ENCODE data around the gene RANGAP1.

RANGAP1 gene

DNA sequence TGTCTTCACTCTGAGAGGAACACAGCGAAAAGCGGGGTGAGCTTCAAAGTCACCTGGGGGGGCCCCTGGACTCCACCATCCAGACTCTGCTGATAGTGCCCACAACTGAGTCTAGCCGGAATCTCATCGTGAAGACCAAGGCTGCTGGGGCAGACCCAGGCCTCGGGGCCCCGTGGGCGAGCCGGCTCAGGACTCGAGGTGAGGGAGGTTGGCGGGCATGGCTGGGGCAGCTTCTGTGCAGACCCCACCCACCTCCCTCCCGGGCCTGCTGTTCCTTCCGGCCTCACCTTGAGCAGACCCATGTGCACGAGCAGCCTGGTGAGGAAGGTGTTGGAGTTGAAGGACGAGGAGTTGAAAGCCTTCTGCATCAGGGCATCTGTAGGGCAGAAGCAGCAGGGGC lies 36.5 kb downstream of the RANGAP1 start:
- no peak for TF ChIP-seq CTCF (conservative IDR thresholded peaks at IDR 0.05; ENCODE audit: low read depth, low read length)
- peaks cover 5% of the 10 kb centered on the region; the same call in 1 of the 2 replicates for H3K36me3 ChIP-seq (ENCODE audit: insufficient read depth)
- H2AFZ ChIP-seq (ENCODE audit: low read depth): no peak overlapping the region
- H3K27me3 ChIP-seq (ENCODE audit: insufficient read depth, low read depth): no peaks in the 10 kb centered on the region
- no peak overlapping the region for H3K4me3 ChIP-seq (IDR thresholded peaks at IDR 0.05; ENCODE audit: insufficient read depth, low read depth, low read length)
- H3K27ac ChIP-seq: no peak overlapping the region
- H4K20me1 ChIP-seq (ENCODE audit: insufficient read depth): no peaks in the 10 kb centered on the region
- H3K4me1 ChIP-seq (ENCODE audit: low read depth, poor library complexity, severe bottlenecking): no peaks in the 10 kb centered on the region
- H3K4me2 ChIP-seq: no peak overlapping the region
- no peaks in the 10 kb centered on the region for H3K79me2 ChIP-seq (ENCODE audit: insufficient read depth, low read depth)
- no peak overlapping the region for H3K9ac ChIP-seq

DNA sequence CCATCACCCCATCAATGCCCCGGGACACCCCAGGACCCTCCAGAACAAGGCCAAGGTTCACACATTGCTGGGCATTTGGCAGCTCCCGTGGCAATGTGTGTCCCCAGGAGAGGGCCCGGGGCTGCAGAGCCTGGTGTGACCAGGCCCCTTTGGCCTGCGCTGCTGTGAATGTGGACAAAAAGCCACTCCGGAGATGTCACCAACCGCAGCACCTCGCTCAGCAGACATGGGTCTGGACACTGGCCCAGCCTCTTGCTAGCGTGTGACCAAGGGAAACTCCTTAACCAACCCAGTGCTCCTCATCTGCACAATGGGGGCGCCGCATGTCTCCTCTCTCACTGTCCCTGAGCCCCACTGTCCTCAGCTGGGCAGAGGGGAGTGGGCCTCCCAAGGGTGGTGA lies 37.2 kb downstream of the RANGAP1 start:
- Histone ChIP-seq H3K4me1 (ENCODE audit: low read depth, poor library complexity, severe bottlenecking) (no peaks in the 10 kb centered on the region), H4K20me1 (ENCODE audit: insufficient read depth) (no peaks in the 10 kb centered on the region), H3K79me2 (ENCODE audit: insufficient read depth, low read depth) (no peaks in the 10 kb centered on the region), H3K9ac (no peak overlapping the region), H3K4me2 (no peak overlapping the region), H3K27me3 (ENCODE audit: insufficient read depth, low read depth) (no peaks in the 10 kb centered on the region), H3K4me3 (IDR thresholded peaks at IDR 0.05; ENCODE audit: insufficient read depth, low read depth, low read length) (no peak overlapping the region), H3K36me3 (ENCODE audit: insufficient read depth) (no peaks in the 10 kb centered on the region; the same call in 1 of the 2 replicates), H3K27ac (no peak overlapping the region), H2AFZ (ENCODE audit: low read depth) (no peak overlapping the region)
- TF ChIP-seq CTCF (conservative IDR thresholded peaks at IDR 0.05; ENCODE audit: low read depth, low read length): no peak

DNA sequence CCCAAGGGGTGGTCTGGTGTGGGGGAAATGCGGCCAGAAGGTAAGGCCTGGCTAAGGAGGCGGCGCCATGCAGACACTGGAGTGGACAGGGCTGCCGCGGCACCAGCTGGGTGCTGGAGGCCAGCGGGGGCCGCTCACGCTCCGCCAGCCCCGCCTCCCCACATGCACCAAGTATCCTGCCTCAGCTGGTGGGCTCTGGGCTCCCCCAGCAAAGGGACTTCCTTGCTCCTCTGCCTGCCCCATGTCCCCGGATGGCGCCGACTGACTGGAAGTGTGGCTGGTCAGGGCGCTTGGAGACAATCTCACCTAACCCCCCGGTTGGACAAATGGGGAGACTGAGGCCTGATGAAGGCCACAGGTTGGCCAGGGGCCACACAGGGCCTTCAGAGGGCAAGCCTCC lies 37.7 kb downstream of the RANGAP1 start:
- Histone ChIP-seq H3K27ac (no peak overlapping the region), H3K36me3 (ENCODE audit: insufficient read depth) (no peaks in the 10 kb centered on the region; the same call in 1 of the 2 replicates), H4K20me1 (ENCODE audit: insufficient read depth) (no peaks in the 10 kb centered on the region), H3K4me2 (no peak overlapping the region), H3K4me1 (ENCODE audit: low read depth, poor library complexity, severe bottlenecking) (no peaks in the 10 kb centered on the region), H3K27me3 (ENCODE audit: insufficient read depth, low read depth) (no peaks in the 10 kb centered on the region), H3K4me3 (IDR thresholded peaks at IDR 0.05; ENCODE audit: insufficient read depth, low read depth, low read length) (no peak overlapping the region), H3K79me2 (ENCODE audit: insufficient read depth, low read depth) (no peaks in the 10 kb centered on the region), H3K9ac (no peak overlapping the region), H2AFZ (ENCODE audit: low read depth) (no peak overlapping the region)
- TF ChIP-seq CTCF (conservative IDR thresholded peaks at IDR 0.05; ENCODE audit: low read depth, low read length): no peak

- no peaks in the 10 kb centered on the region for H4K20me1 ChIP-seq (ENCODE audit: insufficient read depth)
- TF ChIP-seq CTCF (conservative IDR thresholded peaks at IDR 0.05; ENCODE audit: low read depth, low read length): no peak
- H3K27ac ChIP-seq: no peak overlapping the region
- H3K36me3 ChIP-seq (ENCODE audit: insufficient read depth): no peaks in the 10 kb centered on the region; the same call in 1 of the 2 replicates
- H3K9ac ChIP-seq: no peak overlapping the region
- no peaks in the 10 kb centered on the region for H3K27me3 ChIP-seq (ENCODE audit: insufficient read depth, low read depth)
- H3K4me1 ChIP-seq (ENCODE audit: low read depth, poor library complexity, severe bottlenecking): no peaks in the 10 kb centered on the region
- H2AFZ ChIP-seq (ENCODE audit: low read depth): no peak overlapping the region
- no peak overlapping the region for H3K4me2 ChIP-seq
- H3K79me2 ChIP-seq (ENCODE audit: insufficient read depth, low read depth): no peaks in the 10 kb centered on the region
- no peak overlapping the region for H3K4me3 ChIP-seq (IDR thresholded peaks at IDR 0.05; ENCODE audit: insufficient read depth, low read depth, low read length)
These were observed 38.3 kb downstream of the RANGAP1 start for GRCh38 chr22:41247703-41248102.

Data from KMS-11 (cell line).